ENCODE data around the gene PAPPA.

The PAPPA gene

DNA sequence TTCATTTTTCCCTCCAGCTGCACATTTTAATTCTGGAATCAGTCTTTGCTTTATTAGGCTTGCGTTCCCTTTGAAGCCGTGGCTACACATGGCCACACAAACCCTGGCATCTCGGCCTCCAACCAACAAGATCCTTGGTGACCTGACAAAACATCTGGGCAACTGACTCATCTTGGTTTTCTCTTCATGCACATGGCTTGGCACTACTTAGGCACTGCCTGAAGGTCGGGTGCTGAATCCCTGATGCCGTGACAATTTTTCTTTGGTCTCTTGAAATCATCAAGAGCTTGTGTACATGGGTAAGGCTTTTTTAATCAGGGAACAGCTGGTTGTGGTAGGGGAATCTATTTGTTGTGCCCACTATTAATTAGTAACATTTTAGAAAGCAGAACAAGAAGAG lies 16.0 kb upstream of the PAPPA start:
- no peak overlapping the region for H3K4me2 ChIP-seq
- no peaks in the 10 kb centered on the region for H3K9me3 ChIP-seq
- H3K27me3 ChIP-seq, result no peaks in the 10 kb centered on the region
- no peak overlapping the region for H3K27ac ChIP-seq
- no peak overlapping the region for H3K4me3 ChIP-seq
- H3K9ac ChIP-seq, result no peak overlapping the region
- no peaks in the 10 kb centered on the region for H3K4me1 ChIP-seq
- no peak for TF ChIP-seq Cebpa-rat (IDR thresholded peaks at IDR 0.05)
- no peaks in the 10 kb centered on the region for H3K36me3 ChIP-seq
- no peaks in the 10 kb centered on the region for H4K20me1 ChIP-seq

DNA sequence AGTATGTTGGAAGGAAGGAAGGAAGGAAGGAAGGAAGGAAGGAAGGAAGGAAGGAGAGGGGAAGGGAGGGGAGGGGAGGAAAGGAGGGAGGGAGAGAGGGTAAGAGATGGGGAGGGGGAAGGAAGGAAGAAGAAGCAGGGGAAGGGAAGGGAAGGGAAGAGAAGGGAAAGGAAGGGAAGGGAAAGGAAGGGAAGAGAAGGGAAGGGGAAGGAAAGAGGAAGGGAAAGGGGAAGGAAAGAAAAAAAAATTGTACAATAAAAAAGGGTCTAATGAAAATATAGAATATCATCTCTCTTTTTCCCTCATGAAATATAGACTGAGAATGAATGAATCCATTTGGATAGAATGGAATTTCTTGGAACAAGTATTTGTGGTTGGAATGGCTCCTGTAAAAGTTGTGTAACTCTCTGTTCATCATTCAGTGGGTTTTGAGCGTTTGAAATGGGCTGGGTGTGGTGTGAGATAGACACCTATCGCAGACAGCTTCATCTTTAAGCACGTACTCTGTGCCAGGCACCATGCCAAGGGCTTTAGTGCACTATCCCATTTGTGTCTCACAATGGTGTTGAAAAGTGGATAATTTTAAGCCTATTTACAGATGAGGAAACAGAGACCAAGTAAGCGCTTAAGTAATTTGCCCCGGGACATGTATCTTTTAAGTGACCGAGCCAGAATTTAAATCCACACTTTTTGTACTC lies 11.6 kb upstream of the PAPPA start:
- Histone ChIP-seq H3K9me3 (no peaks in the 10 kb centered on the region), H3K9ac (no peak overlapping the region), H4K20me1 (no peaks in the 10 kb centered on the region), H3K27me3 (no peaks in the 10 kb centered on the region), H3K36me3 (no peaks in the 10 kb centered on the region), H3K4me2 (no peak overlapping the region), H3K4me3 (no peak overlapping the region), H3K4me1 (no peaks in the 10 kb centered on the region), H3K27ac (no peak overlapping the region)
- no peak for TF ChIP-seq Cebpa-rat (IDR thresholded peaks at IDR 0.05)

DNA sequence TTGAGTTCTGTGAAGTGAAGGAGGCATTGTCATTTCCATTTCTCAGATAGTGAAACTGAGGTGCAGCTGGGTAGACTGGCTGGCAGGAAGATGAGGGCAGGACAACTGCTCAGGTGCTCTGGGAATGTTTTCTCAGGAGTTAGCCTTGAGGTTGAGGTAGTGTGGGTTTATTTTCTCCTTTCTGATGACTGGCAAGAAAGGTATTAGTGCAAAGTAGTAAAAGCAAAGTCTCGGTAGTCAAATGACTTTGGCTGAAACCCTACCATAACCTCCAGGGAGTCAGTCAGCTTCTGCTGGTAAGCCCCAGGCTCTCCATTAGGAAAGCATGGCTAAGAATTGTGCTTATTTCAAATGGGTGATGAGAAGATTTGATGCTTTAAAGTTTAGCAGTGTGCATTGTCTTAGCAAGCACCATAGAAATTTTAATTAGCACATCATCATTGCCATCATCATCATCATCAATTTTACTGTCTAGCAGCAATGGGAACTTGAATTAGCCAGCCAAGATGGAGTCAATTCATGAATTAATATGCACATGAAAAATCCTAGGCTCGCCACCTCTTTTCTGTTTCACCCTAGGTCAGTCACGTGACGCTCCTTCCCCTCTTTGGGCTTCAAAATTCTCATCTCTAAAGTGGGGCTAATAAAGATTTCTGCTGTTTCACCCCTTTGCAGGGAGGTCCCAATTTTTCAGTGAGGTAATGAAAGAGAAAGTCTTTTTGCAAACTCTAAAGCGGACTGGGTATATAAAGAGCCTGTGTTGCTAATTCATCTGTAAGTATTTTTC lies 10.7 kb upstream of the PAPPA start:
- Histone ChIP-seq H3K27me3 (no peaks in the 10 kb centered on the region), H3K9me3 (no peaks in the 10 kb centered on the region), H3K9ac (no peak overlapping the region), H3K4me2 (no peak overlapping the region), H3K4me3 (no peak overlapping the region), H3K36me3 (no peaks in the 10 kb centered on the region), H4K20me1 (no peaks in the 10 kb centered on the region), H3K27ac (no peak overlapping the region), H3K4me1 (no peaks in the 10 kb centered on the region)
- TF ChIP-seq Cebpa-rat (IDR thresholded peaks at IDR 0.05), result no peak

DNA sequence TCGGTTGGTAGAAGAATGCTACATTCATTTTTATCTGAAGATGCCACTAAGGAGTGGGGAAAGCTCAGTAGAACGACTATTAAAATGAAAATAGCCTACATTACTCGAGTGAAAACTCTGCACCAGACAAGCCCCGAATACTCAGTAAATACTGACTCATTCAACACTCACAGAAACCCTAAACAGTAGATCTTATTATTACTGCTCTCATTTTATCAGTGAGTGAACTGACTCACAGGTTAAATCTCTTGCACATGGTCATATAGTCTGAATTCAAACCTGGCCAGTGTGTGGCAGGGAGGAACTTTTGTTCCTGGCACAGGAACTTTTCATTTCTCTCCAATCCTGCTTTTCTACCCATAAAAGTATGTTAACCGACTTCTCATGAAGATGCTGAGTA lies 9.6 kb upstream of the PAPPA start:
- Histone ChIP-seq H3K9ac (no peak overlapping the region), H3K9me3 (no peaks in the 10 kb centered on the region), H3K27ac (no peak overlapping the region), H3K27me3 (no peaks in the 10 kb centered on the region), H3K4me1 (no peaks in the 10 kb centered on the region), H3K4me2 (no peak overlapping the region), H3K36me3 (no peaks in the 10 kb centered on the region), H4K20me1 (no peaks in the 10 kb centered on the region), H3K4me3 (no peak overlapping the region)
- no peak for TF ChIP-seq Cebpa-rat (IDR thresholded peaks at IDR 0.05)

DNA sequence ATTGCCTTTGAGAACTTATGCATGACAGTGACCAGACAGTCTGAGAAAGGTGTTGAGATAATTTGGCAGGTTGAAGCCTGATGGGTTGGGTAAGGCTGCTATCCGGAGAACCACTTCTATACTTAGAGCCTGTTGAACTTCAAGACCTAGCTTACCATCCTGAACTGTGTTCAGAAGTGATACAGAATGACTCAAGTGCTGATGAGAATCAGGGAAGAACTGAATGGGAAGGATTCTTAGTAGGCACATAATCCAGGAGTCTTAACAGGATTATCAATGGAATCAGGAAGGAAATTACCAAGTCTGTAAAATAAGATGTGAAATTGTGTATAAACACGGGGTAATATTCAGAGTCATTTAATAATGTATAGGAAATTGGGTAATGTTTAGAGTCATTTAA lies 9.0 kb upstream of the PAPPA start:
- TF ChIP-seq Cebpa-rat (IDR thresholded peaks at IDR 0.05), result no peak
- H3K27ac ChIP-seq, result no peak overlapping the region
- no peak overlapping the region for H3K4me3 ChIP-seq
- H3K27me3 ChIP-seq, result no peaks in the 10 kb centered on the region
- no peaks in the 10 kb centered on the region for H4K20me1 ChIP-seq
- H3K4me1 ChIP-seq, result no peaks in the 10 kb centered on the region
- H3K36me3 ChIP-seq, result no peaks in the 10 kb centered on the region
- no peak overlapping the region for H3K9ac ChIP-seq
- H3K4me2 ChIP-seq, result no peak overlapping the region
- no peaks in the 10 kb centered on the region for H3K9me3 ChIP-seq

DNA sequence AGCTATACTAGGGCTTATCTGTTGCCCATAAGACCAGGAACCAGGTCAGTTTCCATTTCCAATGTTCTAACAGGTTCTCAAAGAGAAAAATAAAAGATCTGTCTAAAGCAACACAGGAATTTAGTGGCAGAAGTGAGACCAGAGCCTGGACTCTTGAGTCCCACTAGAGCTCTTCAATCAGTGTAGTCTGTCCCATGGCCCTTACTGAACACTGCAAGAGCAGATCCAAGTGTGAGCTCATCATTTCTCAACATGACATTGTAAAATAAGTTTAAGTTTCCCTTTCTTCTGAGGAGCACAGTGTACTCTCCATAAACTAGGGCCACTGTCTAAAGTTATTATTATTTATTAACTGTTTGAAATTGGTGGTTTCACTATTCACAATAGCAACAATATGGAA lies 8.6 kb upstream of the PAPPA start:
- Histone ChIP-seq H3K27ac (no peak overlapping the region), H3K4me3 (no peak overlapping the region), H3K27me3 (no peaks in the 10 kb centered on the region), H3K4me2 (no peak overlapping the region), H3K9ac (no peak overlapping the region), H3K4me1 (no peaks in the 10 kb centered on the region), H4K20me1 (no peaks in the 10 kb centered on the region), H3K9me3 (no peaks in the 10 kb centered on the region), H3K36me3 (no peaks in the 10 kb centered on the region)
- TF ChIP-seq Cebpa-rat (IDR thresholded peaks at IDR 0.05), result no peak

DNA sequence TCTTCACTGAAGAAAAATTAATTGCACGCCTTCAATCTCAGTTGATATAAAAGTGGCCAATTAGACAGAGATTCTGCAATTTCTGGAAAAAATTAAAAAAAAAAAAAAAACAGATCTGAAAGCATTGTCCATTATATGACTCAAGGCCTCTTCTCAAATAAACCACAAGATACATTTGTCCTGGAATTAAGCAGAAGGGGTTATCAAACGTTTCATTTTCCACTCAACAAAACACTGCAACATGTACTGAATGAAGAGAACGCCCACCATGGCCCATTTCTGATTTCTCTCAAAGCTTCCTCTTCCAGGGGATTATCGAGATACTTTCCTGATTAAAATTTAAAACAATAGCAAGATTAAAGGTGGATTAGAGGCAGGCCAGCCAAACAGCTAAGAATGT lies 5.8 kb upstream of the PAPPA start:
- H3K4me1 ChIP-seq, result no peaks in the 10 kb centered on the region
- H3K9ac ChIP-seq, result no peak overlapping the region
- H3K27me3 ChIP-seq, result peaks cover 17% of the 10 kb centered on the region
- H3K36me3 ChIP-seq, result no peaks in the 10 kb centered on the region
- H3K27ac ChIP-seq, result no peak overlapping the region
- H3K9me3 ChIP-seq, result no peaks in the 10 kb centered on the region
- no peak for TF ChIP-seq Cebpa-rat (IDR thresholded peaks at IDR 0.05)
- no peak overlapping the region for H3K4me3 ChIP-seq
- H3K4me2 ChIP-seq, result no peak overlapping the region
- peaks cover 3% of the 10 kb centered on the region; the same call in 1 of the 2 replicates for H4K20me1 ChIP-seq

DNA sequence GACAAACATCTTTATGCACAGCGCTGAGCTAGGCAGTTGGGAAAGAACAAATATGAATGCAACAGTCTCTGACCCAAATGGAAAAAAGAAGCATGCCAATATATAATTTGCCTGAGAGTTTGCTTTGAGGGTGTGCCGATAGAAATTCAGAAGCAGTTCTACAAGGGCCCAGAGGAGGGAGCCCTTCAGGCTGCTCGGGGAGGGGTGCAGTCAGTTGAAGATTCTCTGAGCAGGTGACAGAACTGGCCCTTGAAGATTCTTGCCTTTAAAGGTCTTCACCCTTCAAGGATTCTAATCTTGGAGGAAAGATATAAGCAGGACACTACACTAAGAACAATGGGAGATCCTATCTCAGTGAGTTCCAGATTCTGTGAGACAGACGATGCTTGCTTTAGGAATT lies 3.7 kb upstream of the PAPPA start:
- Histone ChIP-seq H3K36me3 (no peaks in the 10 kb centered on the region), H3K27ac (no peak overlapping the region), H4K20me1 (peaks cover 15% of the 10 kb centered on the region; the same call in 1 of the 2 replicates), H3K9me3 (no peaks in the 10 kb centered on the region), H3K4me1 (no peaks in the 10 kb centered on the region), H3K4me3 (no peak overlapping the region), H3K9ac (no peak overlapping the region), H3K27me3 (peaks cover 37% of the 10 kb centered on the region), H3K4me2 (no peak overlapping the region)
- no peak for TF ChIP-seq Cebpa-rat (IDR thresholded peaks at IDR 0.05)

DNA sequence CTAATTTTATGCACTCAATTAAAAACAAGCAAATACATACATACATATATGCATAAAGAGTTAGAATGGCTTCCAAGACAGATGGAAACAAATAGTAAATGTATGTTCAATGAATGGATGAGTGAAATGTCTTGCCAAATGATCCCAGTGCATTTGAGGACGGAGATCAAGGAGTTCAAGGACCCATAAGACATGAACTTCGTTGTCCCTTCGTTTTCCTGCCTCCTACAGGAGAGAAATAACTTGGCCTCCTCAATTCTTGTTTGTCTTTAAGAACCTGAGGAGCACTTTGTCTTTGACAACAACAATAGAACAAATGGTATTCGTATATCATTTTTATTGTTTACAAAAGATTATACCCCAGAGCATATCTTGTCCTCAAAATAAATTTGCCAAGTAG lies 2.4 kb upstream of the PAPPA start:
- Histone ChIP-seq H3K27ac (no peak overlapping the region), H3K4me1 (no peaks in the 10 kb centered on the region), H3K4me3 (no peak overlapping the region), H3K36me3 (no peaks in the 10 kb centered on the region), H3K4me2 (no peak overlapping the region), H3K27me3 (peaks cover 51% of the 10 kb centered on the region), H3K9me3 (no peaks in the 10 kb centered on the region), H3K9ac (no peak overlapping the region), H4K20me1 (peaks cover 24% of the 10 kb centered on the region; the same call in 1 of the 2 replicates)
- TF ChIP-seq Cebpa-rat (IDR thresholded peaks at IDR 0.05), result no peak

DNA sequence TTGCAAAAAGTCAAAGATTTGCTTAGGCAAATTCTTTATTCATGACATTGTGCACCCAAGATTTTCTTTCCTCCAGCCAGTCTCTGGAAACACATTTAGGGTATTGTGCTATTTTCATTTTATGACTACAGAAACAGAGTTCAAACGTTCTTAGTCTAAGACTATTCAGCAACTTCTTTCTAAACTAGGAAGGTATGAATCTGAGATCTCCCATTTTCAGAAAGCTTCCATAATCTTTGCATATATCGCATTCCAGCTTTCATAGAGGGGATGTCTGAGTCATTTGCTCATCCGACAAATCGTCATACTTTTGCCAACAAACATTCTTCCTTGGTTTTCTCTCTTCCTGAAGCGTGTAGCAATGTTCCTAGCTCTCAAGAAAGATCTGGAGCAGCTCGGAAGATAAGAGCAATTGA lies 1.6 kb upstream of the PAPPA start:
- Histone ChIP-seq H3K36me3 (no peaks in the 10 kb centered on the region), H3K27me3 (peaks cover 58% of the 10 kb centered on the region), H3K4me1 (no peaks in the 10 kb centered on the region), H3K4me3 (no peak overlapping the region), H3K9ac (no peak overlapping the region), H3K9me3 (no peaks in the 10 kb centered on the region), H3K4me2 (no peak overlapping the region), H4K20me1 (peaks cover 24% of the 10 kb centered on the region; the same call in 1 of the 2 replicates), H3K27ac (no peak overlapping the region)
- no peak for TF ChIP-seq Cebpa-rat (IDR thresholded peaks at IDR 0.05)

Data from BLaER1 (cell line).